ENCODE data around the gene EZH2.

DNA sequence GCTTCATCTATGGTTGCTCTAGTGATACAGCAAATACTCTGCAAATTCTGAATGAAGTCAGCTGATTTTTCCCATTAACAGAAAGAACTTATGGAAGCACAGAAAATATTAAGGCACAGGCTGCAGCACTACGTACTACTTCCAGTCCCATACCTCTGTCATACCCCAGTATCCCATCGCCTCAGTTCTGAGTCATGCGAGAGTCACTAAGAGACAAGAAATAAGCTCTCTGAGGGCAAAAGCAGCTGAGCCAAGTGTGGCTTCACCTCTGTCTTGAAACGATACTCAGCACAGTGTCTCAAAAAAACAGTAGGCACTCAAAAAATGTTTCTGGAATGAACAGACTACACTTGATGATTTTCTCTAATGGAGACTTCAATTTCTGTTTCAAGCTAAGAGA lies 48.2 kb downstream of the EZH2 start:
- TF ChIP-seq, protein P1, sequence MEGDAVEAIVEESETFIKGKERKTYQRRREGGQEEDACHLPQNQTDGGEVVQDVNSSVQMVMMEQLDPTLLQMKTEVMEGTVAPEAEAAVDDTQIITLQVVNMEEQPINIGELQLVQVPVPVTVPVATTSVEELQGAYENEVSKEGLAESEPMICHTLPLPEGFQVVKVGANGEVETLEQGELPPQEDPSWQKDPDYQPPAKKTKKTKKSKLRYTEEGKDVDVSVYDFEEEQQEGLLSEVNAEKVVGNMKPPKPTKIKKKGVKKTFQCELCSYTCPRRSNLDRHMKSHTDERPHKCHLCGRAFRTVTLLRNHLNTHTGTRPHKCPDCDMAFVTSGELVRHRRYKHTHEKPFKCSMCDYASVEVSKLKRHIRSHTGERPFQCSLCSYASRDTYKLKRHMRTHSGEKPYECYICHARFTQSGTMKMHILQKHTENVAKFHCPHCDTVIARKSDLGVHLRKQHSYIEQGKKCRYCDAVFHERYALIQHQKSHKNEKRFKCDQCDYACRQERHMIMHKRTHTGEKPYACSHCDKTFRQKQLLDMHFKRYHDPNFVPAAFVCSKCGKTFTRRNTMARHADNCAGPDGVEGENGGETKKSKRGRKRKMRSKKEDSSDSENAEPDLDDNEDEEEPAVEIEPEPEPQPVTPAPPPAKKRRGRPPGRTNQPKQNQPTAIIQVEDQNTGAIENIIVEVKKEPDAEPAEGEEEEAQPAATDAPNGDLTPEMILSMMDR (IDR thresholded peaks at IDR 0.05; ENCODE audit: poor library complexity, severe bottlenecking) = no peak
- TF ChIP-seq RAD21 (conservative IDR thresholded peaks at IDR 0.05) (no peak), POLR2AphosphoS5 (IDR thresholded peaks at IDR 0.05) (no peak)

All from neural cell (in vitro differentiated cells).